Hematopoietic multipotent progenitor cell treated with erythropoietin and hydrocortisone succinate and interleukin-3 and kit ligand, for 8 days (in vitro differentiated cells): ENCODE results near the gene TTC23L.

Experiments used
- DNase-seq: peaks from one replicate; pipeline ENCODE4 v3.0.0-alpha.2; 2015

Gene TTC23L

GRCh38 chr5:34833976-34834793, 4.8 kb upstream of the TTC23L start:
- no peak for DNase-seq

- DNase-seq, result no peak
Observed at GRCh38 chr5:34834794-34835089, 4.2 kb upstream of the TTC23L start.

GRCh38 chr5:34835664-34836063, 3.3 kb upstream of the TTC23L start:
- DNase-seq, result no peak

- no peak for DNase-seq
Observed at GRCh38 chr5:34841816-34842215, 2.9 kb downstream of the TTC23L start.

- no peak for DNase-seq
Observed at GRCh38 chr5:34842554-34842953, 3.6 kb downstream of the TTC23L start.

- DNase-seq, result no peak
Observed at GRCh38 chr5:34843497-34843896, 4.5 kb downstream of the TTC23L start.

- peak; percentile 75 for DNase-seq
Observed at GRCh38 chr5:34844106-34844505, 5.1 kb downstream of the TTC23L start.

GRCh38 chr5:34844999-34845398, 6.0 kb downstream of the TTC23L start:
- no peak for DNase-seq

- DNase-seq, result no peak
Observed at GRCh38 chr5:34847056-34847455, 8.1 kb downstream of the TTC23L start.

- DNase-seq, result no peak
Observed at GRCh38 chr5:34847552-34847951, 8.6 kb downstream of the TTC23L start.

- DNase-seq, result no peak
Observed at GRCh38 chr5:34848230-34848629, 9.3 kb downstream of the TTC23L start.

- no peak for DNase-seq
Observed at GRCh38 chr5:34849253-34849652, 10.3 kb downstream of the TTC23L start.

- no peak for DNase-seq
Observed at GRCh38 chr5:34854459-34855174, 15.7 kb downstream of the TTC23L start.

- no peak for DNase-seq
Observed at GRCh38 chr5:34857161-34857560, 18.2 kb downstream of the TTC23L start.

GRCh38 chr5:34857894-34858293, 18.9 kb downstream of the TTC23L start:
- DNase-seq, result no peak

- no peak for DNase-seq
Observed at GRCh38 chr5:34858790-34859189, 19.8 kb downstream of the TTC23L start.

- DNase-seq, result no peak
Observed at GRCh38 chr5:34859253-34859652, 20.3 kb downstream of the TTC23L start.

- DNase-seq, result no peak
Observed at GRCh38 chr5:34863946-34864345, 25.0 kb downstream of the TTC23L start.

GRCh38 chr5:34865091-34865490, 26.1 kb downstream of the TTC23L start:
- DNase-seq, result no peak

GRCh38 chr5:34866989-34867471, 28.1 kb downstream of the TTC23L start:
- peak; percentile 9 for DNase-seq

- DNase-seq, result no peak
Observed at GRCh38 chr5:34867660-34868059, 28.7 kb downstream of the TTC23L start.

- DNase-seq, result no peak
Observed at GRCh38 chr5:34868791-34869190, 29.8 kb downstream of the TTC23L start.

GRCh38 chr5:34869256-34869655, 30.3 kb downstream of the TTC23L start:
- no peak for DNase-seq

- no peak for DNase-seq
Observed at GRCh38 chr5:34870382-34870781, 31.4 kb downstream of the TTC23L start.

GRCh38 chr5:34876275-34876674, 37.3 kb downstream of the TTC23L start:
- DNase-seq, result no peak
